ENCODE results near the gene NANOS2. TPM values are rescaled to one million over a fixed set of nuclear protein-coding genes. Genes with fewer than 3 reads are reported as not detected.

NANOS2 gene
- total and polyA plus RNA-seq, 9 of the 15 experiments (the other 6 are each of a cell fraction or from before 2014, with no cell fraction given) = not detected

- TF ChIP-seq C11orf30 (IDR thresholded peaks at IDR 0.05; ENCODE audit: low read depth) (no peak), RFX5 (IDR thresholded peaks at IDR 0.05; ENCODE audit: low read depth, low read length) (no peak), SNIP1 (IDR thresholded peaks at IDR 0.05; ENCODE audit: low read depth) (no peak), ZNF133 (CRISPR knock-in tag; IDR thresholded peaks at IDR 0.05) (no peak), ZNF766 (CRISPR knock-in tag; conservative IDR thresholded peaks at IDR 0.05) (0 out of 2 replicates have a peak, but pooled peaks have one; percentile 55), ZFP30 (CRISPR knock-in tag; IDR thresholded peaks at IDR 0.05; ENCODE audit: borderline replicate concordance) (no peak), RBM15 (IDR thresholded peaks at IDR 0.05; ENCODE audit: insufficient read depth, low read length) (no peak), ZNF717 (CRISPR knock-in tag; IDR thresholded peaks at IDR 0.05) (no peak), ATF1 (CRISPR knock-in tag; IDR thresholded peaks at IDR 0.05) (no peak), ATF1 (tag; IDR thresholded peaks at IDR 0.05) (peak; percentile 90), IFI16 (CRISPR knock-in tag; IDR thresholded peaks at IDR 0.05) (no peak), TOE1 (IDR thresholded peaks at IDR 0.05; ENCODE audit: borderline replicate concordance) (0 out of 2 replicates have a peak, but pooled peaks have one; percentile 9), TOE1 (CRISPR knock-in tag; IDR thresholded peaks at IDR 0.05; ENCODE audit: borderline replicate concordance, low read depth) (no peak), ZNF311 (CRISPR knock-in tag; IDR thresholded peaks at IDR 0.05) (no peak), TCF7L2 (IDR thresholded peaks at IDR 0.05; ENCODE audit: low read depth, low read length) (no peak), HSF4 (CRISPR knock-in tag; IDR thresholded peaks at IDR 0.05; ENCODE audit: borderline replicate concordance) (no peak), ZNF175 (CRISPR knock-in tag; IDR thresholded peaks at IDR 0.05; ENCODE audit: low read depth) (no peak), RCOR1 (IDR thresholded peaks at IDR 0.05; ENCODE audit: borderline replicate concordance in 1 of 2, low read depth in 2 of 2, low read length in 2 of 2) (no peak), MECOM (CRISPR knock-in tag; IDR thresholded peaks at IDR 0.05) (no peak), CBX1 (IDR thresholded peaks at IDR 0.05; ENCODE audit: low read depth) (no peak), U2AF1 (optimal IDR thresholded peaks at IDR 0.05; ENCODE audit: low read depth, low read length) (no peak), NBN (IDR thresholded peaks at IDR 0.05; ENCODE audit: low read depth) (no peak), TEAD4 (IDR thresholded peaks at IDR 0.05; ENCODE audit: low read length) (peak; percentile 46; the same call in 1 of the 2 replicates), TEAD4 (CRISPR knock-in tag; IDR thresholded peaks at IDR 0.05; ENCODE audit: borderline replicate concordance) (no peak), COPS2 (conservative IDR thresholded peaks at IDR 0.05) (no peak)
- TF ChIP-seq, protein P1, sequence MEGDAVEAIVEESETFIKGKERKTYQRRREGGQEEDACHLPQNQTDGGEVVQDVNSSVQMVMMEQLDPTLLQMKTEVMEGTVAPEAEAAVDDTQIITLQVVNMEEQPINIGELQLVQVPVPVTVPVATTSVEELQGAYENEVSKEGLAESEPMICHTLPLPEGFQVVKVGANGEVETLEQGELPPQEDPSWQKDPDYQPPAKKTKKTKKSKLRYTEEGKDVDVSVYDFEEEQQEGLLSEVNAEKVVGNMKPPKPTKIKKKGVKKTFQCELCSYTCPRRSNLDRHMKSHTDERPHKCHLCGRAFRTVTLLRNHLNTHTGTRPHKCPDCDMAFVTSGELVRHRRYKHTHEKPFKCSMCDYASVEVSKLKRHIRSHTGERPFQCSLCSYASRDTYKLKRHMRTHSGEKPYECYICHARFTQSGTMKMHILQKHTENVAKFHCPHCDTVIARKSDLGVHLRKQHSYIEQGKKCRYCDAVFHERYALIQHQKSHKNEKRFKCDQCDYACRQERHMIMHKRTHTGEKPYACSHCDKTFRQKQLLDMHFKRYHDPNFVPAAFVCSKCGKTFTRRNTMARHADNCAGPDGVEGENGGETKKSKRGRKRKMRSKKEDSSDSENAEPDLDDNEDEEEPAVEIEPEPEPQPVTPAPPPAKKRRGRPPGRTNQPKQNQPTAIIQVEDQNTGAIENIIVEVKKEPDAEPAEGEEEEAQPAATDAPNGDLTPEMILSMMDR (IDR thresholded peaks at IDR 0.05 in 2 of 3, conservative IDR thresholded peaks at IDR 0.05 in 1 of 3; ENCODE audit: insufficient read depth in 2 of 3, low read depth in 1 of 3, low read length in 3 of 3) = peak; percentile 30 to 54 (median 30); a peak in 4 of 6 replicates
- TF ChIP-seq, protein P2, sequence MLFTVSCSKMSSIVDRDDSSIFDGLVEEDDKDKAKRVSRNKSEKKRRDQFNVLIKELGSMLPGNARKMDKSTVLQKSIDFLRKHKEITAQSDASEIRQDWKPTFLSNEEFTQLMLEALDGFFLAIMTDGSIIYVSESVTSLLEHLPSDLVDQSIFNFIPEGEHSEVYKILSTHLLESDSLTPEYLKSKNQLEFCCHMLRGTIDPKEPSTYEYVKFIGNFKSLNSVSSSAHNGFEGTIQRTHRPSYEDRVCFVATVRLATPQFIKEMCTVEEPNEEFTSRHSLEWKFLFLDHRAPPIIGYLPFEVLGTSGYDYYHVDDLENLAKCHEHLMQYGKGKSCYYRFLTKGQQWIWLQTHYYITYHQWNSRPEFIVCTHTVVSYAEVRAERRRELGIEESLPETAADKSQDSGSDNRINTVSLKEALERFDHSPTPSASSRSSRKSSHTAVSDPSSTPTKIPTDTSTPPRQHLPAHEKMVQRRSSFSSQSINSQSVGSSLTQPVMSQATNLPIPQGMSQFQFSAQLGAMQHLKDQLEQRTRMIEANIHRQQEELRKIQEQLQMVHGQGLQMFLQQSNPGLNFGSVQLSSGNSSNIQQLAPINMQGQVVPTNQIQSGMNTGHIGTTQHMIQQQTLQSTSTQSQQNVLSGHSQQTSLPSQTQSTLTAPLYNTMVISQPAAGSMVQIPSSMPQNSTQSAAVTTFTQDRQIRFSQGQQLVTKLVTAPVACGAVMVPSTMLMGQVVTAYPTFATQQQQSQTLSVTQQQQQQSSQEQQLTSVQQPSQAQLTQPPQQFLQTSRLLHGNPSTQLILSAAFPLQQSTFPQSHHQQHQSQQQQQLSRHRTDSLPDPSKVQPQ (CRISPR knock-in tag; IDR thresholded peaks at IDR 0.05; ENCODE audit: borderline replicate concordance) = no peak
Observed at GRCh38 chr19:45927565-45928261, 13.1 kb upstream of the NANOS2 start (continued).

Measured in K562 (cell line).